Trophoblast cell (in vitro differentiated cells and primary cell): ENCODE results near the gene TAPBP.
"Not testable (repeated sequence)": the region's sequence is repeated elsewhere in the genome, so short reads cannot be mapped to it uniquely, and the experiment has no call there.

ENCODE experiments used
- DNase-seq, 2 donors: peaks; one replicate each; pipeline ENCODE4 v3.0.0-alpha.2; 2016
- H2AFZ ChIP-seq: 2 replicates; pipeline ENCODE4 v1.6.1; 2013; ENCODE audit warnings: low read length, moderate library complexity, mild to moderate bottlenecking; ENCODE audit not compliant: insufficient read depth, poor library complexity
- H2AK5ac ChIP-seq: 2 replicates; pipeline ENCODE4 v1.6.1; 2013; ENCODE audit warnings: mild to moderate bottlenecking, low read length
- H2BK120ac ChIP-seq: 2 replicates; pipeline ENCODE4 v1.6.1; 2013; ENCODE audit warnings: low read length, mild to moderate bottlenecking, moderate library complexity; ENCODE audit not compliant: insufficient read depth, poor library complexity
- H2BK12ac ChIP-seq: 2 replicates; pipeline ENCODE4 v1.6.1; 2013; ENCODE audit warnings: mild to moderate bottlenecking, low read length, moderate library complexity
- H2BK5ac ChIP-seq: 2 replicates; pipeline ENCODE4 v1.6.1; 2013; ENCODE audit warnings: low read length, low read depth, moderate library complexity, mild to moderate bottlenecking; ENCODE audit not compliant: poor library complexity
- H3K14ac ChIP-seq: 2 replicates; pipeline ENCODE4 v1.6.1; 2013; ENCODE audit warnings: mild to moderate bottlenecking, low read length
- H3K18ac ChIP-seq: 2 replicates; pipeline ENCODE4 v1.6.1; 2013; ENCODE audit warnings: mild to moderate bottlenecking, low read length
- H3K23ac ChIP-seq: 2 replicates; pipeline ENCODE4 v1.6.1; 2013; ENCODE audit warnings: low read length
- H3K27ac ChIP-seq: 2 replicates; pipeline ENCODE4 v1.5.1; 2013; ENCODE audit warnings: low read depth, mild to moderate bottlenecking, inconsistent platforms, low read length, moderate library complexity
- H3K27me3 ChIP-seq: 2 replicates; pipeline ENCODE4 v1.6.1; 2013; ENCODE audit warnings: inconsistent platforms, mild to moderate bottlenecking, low read length, moderate library complexity; ENCODE audit not compliant: insufficient read depth
- H3K36me3 ChIP-seq, 2 experiments: 1 replicate in 1 of 2; 2 replicates in 1 of 2; pipeline ENCODE4 v1.6.1; 2013; ENCODE audit warnings: low read length in 2 of 2, mild to moderate bottlenecking in 2 of 2, moderate library complexity in 1 of 2; ENCODE audit not compliant: insufficient read depth in 2 of 2, control insufficient read depth in 1 of 2
- H3K4ac ChIP-seq: 2 replicates; pipeline ENCODE4 v1.6.1; 2013; ENCODE audit warnings: low read depth, mild to moderate bottlenecking, low read length, moderate library complexity
- H3K4me1 ChIP-seq, 2 experiments: 1 replicate in 1 of 2; 2 replicates in 1 of 2; pipeline ENCODE4 v1.6.1; 2013; ENCODE audit warnings: low read length in 2 of 2, mild to moderate bottlenecking in 2 of 2, moderate library complexity in 1 of 2; ENCODE audit not compliant: insufficient read depth in 2 of 2, control insufficient read depth in 1 of 2
- H3K4me2 ChIP-seq: 2 replicates; pipeline ENCODE4 v1.6.1; 2013; ENCODE audit warnings: inconsistent platforms, mild to moderate bottlenecking, low read length, moderate library complexity
- H3K4me3 ChIP-seq: 2 replicates; pipeline ENCODE4 v1.5.1; 2013; ENCODE audit warnings: mild to moderate bottlenecking, low read depth, low read length, inconsistent platforms
- H3K79me1 ChIP-seq: one replicate; pipeline ENCODE4 v1.6.1; 2013; ENCODE audit warnings: low read length
- H3K79me2 ChIP-seq: 2 replicates; pipeline ENCODE4 v1.6.1; 2013; ENCODE audit warnings: low read length, mild to moderate bottlenecking; ENCODE audit not compliant: control insufficient read depth, insufficient read depth, poor library complexity
- H3K9ac ChIP-seq: 2 replicates; pipeline ENCODE4 v1.6.1; 2013; ENCODE audit warnings: mild to moderate bottlenecking, low read length
- H3K9me3 ChIP-seq: 2 replicates; pipeline ENCODE4 v1.6.1; 2013; ENCODE audit warnings: low read depth, mild to moderate bottlenecking, control low read depth, inconsistent platforms, low read length; ENCODE audit not compliant: insufficient read depth
- H4K12ac ChIP-seq: 2 replicates; pipeline ENCODE4 v1.6.1; 2013; ENCODE audit warnings: low read depth, mild to moderate bottlenecking, low read length, moderate library complexity
- H4K8ac ChIP-seq: 2 replicates; pipeline ENCODE4 v1.6.1; 2013; ENCODE audit warnings: low read depth, mild to moderate bottlenecking, low read length, moderate library complexity
- H4K91ac ChIP-seq: one replicate; pipeline ENCODE4 v1.6.1; 2013; ENCODE audit warnings: low read depth, mild to moderate bottlenecking, low read length, moderate library complexity
- WGBS: extraction: QIAGEN DNeasy Blood & Tissue Kit; methylation state at CpG from one replicate; pipeline ENCODE4 v1.1.7; 2013; ENCODE audit warnings: missing lambda C conversion rate; ENCODE audit not compliant: insufficient read length, insufficient coverage; ENCODE audit errors: extremely low coverage; 5-methylcytosine and 5-hydroxymethylcytosine counted together

Gene TAPBP

DNA sequence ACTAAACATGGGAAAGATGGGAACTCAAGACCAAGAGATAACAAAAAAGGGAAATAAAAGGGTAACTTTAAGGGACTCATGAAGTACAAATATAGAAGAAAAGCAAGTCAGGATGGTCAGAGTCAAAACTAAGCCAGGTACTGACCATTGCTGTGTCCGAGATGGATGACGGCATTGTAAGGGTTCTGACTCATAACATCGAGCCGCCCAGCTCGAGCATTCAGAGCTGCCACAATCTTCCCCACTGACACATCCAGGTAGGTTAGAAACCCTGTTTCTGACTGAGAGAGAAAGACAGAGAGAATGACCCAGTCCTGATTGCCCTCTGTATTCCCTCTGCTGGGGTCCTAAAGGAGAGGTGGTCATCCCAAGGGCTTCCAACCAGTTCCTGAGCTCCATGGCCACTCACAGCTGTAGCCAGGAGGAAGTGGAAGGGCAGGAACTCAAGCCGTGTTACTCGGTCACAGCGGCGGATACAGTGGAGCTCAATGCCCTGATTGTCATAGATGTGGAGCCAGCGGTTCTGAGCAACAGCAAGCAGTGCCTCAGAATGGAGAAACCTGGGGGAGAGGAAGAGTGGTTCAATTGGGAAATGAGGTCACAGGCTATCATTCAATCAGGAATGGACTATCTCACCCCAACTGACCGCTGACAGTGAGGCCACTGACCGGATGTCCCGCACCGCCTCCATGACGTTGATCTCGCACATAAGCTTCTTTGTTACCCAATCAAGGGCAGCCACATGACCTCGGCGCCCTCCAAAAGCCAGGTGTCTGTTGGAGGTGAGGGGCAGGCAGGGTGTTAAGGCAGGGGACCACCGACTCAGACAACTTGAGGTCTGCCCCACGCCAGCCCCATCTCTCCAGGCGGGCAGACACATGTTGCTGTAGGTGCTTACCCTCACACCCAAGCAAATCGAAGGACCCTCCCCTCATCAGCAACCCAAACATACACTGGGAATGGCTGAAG, 26.6 kb downstream of the TAPBP start:
- Histone ChIP-seq H2BK5ac (no peak overlapping the region), H4K91ac (no peak overlapping the region), H2AFZ (no peak overlapping the region), H3K27me3 (no peaks in the 10 kb centered on the region), H3K18ac (no peak overlapping the region), H3K4ac (no peak overlapping the region), H3K14ac (no peak overlapping the region), H2BK12ac (no peak overlapping the region), H3K4me2 (no peak overlapping the region), H2BK120ac (no peak overlapping the region), H3K79me2 (peaks cover 6% of the 10 kb centered on the region), H2AK5ac (no peak overlapping the region), H3K4me1 (peaks cover 10 to 13% of the 10 kb centered on the region in 2 experiments), H3K9me3 (peaks cover 1% of the 10 kb centered on the region), H3K23ac (no peak overlapping the region), H3K9ac (peak overlapping the region; percentile 29), H3K27ac (no peak overlapping the region), H3K79me1 (peaks cover 6% of the 10 kb centered on the region), H4K12ac (no peak overlapping the region), H3K4me3 (no peak overlapping the region), H3K36me3 (peaks cover 29 to 43% of the 10 kb centered on the region in 2 experiments), H4K8ac (no peak overlapping the region)
- no CpG with 5 or more reads among the region's 22 CpGs for WGBS
- peak; percentile 61 to 76 for DNase-seq

DNA sequence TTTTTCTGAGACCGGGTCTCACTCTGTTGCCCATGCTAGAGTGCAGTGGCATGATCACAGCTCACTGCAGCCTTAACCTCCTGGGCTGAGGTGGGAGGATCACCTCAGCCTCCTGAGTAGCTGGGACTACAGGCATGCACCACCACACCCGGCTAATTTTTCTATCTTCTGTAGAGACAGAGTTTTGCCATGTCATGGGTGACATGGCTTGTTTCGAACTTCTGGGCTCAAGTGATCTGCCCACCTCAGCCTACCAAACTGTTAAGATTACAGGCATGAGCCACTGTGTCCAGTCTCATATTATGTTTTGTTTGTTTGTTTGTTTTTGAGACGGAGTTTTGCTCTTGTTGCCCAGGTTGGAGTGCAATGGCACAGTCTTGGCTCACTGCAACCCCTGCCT, 28.7 kb downstream of the TAPBP start:
- H2AFZ ChIP-seq, H3K14ac ChIP-seq, H2BK120ac ChIP-seq, H3K4me3 ChIP-seq, H2BK12ac ChIP-seq, H3K18ac ChIP-seq, H3K79me2 ChIP-seq, H2BK5ac ChIP-seq, H3K9me3 ChIP-seq, H3K27me3 ChIP-seq, H3K23ac ChIP-seq, H3K4ac ChIP-seq, H2AK5ac ChIP-seq, H3K9ac ChIP-seq, H3K27ac ChIP-seq, H3K4me2 ChIP-seq, H4K12ac ChIP-seq, H4K8ac ChIP-seq, H3K79me1 ChIP-seq, H4K91ac ChIP-seq, DNase-seq: not testable (repeated sequence)
- Histone ChIP-seq H3K4me1 (peaks cover 6 to 11% of the 10 kb centered on the region in 2 experiments), H3K36me3 (peaks cover 30 to 41% of the 10 kb centered on the region in 2 experiments)
- no CpG with 5 or more reads among the region's 4 CpGs for WGBS

DNA sequence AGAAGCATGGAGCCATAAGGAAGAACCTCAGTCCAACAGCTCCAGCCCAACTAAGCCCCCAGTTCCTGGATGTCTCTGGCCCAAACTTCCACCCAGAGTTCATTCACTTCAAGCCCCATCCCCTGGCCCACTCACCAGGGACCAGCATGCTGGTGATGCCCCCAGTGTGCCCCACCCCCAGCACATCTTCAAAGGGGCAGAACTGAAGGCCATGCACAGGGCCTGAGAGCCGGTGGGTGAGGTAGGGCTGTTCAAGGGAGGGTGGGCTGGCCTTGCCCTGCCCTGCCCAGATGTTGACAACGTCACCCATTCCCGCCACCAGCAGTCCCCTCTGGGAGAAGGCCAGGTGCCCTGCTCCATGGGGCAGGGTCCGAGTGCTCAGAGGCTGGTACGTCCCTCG, 33.3 kb downstream of the TAPBP start:
- Histone ChIP-seq H3K23ac (no peak overlapping the region), H3K18ac (no peak overlapping the region), H3K4me2 (no peak overlapping the region), H2BK5ac (no peak overlapping the region), H3K4ac (no peak overlapping the region), H3K9me3 (no peaks in the 10 kb centered on the region), H2BK120ac (no peak overlapping the region), H3K27me3 (no peaks in the 10 kb centered on the region), H3K27ac (no peak overlapping the region), H3K79me2 (peaks cover 8% of the 10 kb centered on the region), H3K79me1 (peaks cover 9% of the 10 kb centered on the region), H4K91ac (no peak overlapping the region), H2AFZ (no peak overlapping the region), H4K12ac (peak overlapping the region; percentile 8), H2AK5ac (no peak overlapping the region), H3K14ac (no peak overlapping the region), H3K9ac (peak overlapping the region; percentile 21), H4K8ac (no peak overlapping the region), H3K4me3 (no peak overlapping the region), H2BK12ac (no peak overlapping the region), H3K4me1 (peaks cover 3 to 9% of the 10 kb centered on the region in 2 experiments), H3K36me3 (peaks cover 46 to 55% of the 10 kb centered on the region in 2 experiments)
- no peak for DNase-seq
- WGBS = no CpG with 5 or more reads among the region's 6 CpGs

DNA sequence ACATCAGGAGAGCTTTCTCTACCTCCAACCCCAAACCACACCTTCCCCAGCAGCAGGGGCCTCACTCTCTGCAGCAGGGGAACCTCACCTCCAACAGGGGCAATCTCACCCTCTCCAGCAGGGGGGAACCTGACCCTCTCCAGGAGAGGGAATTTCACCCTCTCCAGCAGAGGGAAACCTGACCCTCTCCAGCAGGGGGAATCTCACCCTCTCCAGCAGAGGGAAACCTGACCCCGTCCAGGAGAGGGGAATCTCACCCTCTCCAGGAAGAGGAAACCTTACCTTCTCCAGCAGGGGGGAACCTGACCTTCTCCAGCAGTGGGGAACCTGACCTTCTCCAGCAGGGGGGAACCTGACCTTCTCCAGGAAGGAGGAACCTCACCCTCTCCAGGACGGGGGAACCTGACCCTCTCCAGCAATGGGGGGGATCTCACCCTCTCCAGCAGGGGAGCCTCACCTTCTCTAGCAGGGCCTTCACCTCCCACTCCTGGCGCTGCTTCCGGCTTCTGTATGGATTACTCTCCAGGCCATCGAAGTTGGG, 33.8 kb downstream of the TAPBP start:
- Histone ChIP-seq H4K8ac (no peak overlapping the region), H3K79me1 (peaks cover 9% of the 10 kb centered on the region), H4K91ac (no peak overlapping the region), H4K12ac (no peak overlapping the region), H3K4me3 (no peak overlapping the region), H2AK5ac (no peak overlapping the region), H2BK120ac (no peak overlapping the region), H3K18ac (no peak overlapping the region), H3K14ac (no peak overlapping the region), H2AFZ (no peak overlapping the region), H3K9ac (no peak overlapping the region), H3K36me3 (peaks cover 47 to 55% of the 10 kb centered on the region in 2 experiments), H3K27me3 (no peaks in the 10 kb centered on the region), H2BK12ac (no peak overlapping the region), H3K4me2 (no peak overlapping the region), H2BK5ac (no peak overlapping the region), H3K79me2 (peaks cover 8% of the 10 kb centered on the region), H3K27ac (no peak overlapping the region), H3K9me3 (no peaks in the 10 kb centered on the region), H3K4ac (no peak overlapping the region), H3K4me1 (peaks cover 3 to 9% of the 10 kb centered on the region in 2 experiments), H3K23ac (no peak overlapping the region)
- DNase-seq = peak; percentile 49 to 65
- no CpG with 5 or more reads among the region's 5 CpGs for WGBS
